Stimulated activated CD4-positive, alpha-beta T cell treated with anti-CD3 and anti-CD28 coated beads, Interleukin-12 subunit alpha, Interleukin-12 subunit beta, amount 100 ng/mL, for 48 hours (primary cell): ENCODE results near the gene GNAI2.
"Not testable (repeated sequence)": the region's sequence is repeated elsewhere in the genome, so short reads cannot be mapped to it uniquely, and the experiment has no call there.

Experiments
- DNase-seq, 3 donors: peaks; one replicate each; pipeline ENCODE4 v3.0.0-alpha.2; 2020; ENCODE audit warnings: low read depth in 2 of 3, low spot score in 1 of 3

Gene GNAI2

GRCh38 chr3:50263478-50264382 is 27.7 kb downstream of the GNAI2 start:
- no peak for DNase-seq

DNA sequence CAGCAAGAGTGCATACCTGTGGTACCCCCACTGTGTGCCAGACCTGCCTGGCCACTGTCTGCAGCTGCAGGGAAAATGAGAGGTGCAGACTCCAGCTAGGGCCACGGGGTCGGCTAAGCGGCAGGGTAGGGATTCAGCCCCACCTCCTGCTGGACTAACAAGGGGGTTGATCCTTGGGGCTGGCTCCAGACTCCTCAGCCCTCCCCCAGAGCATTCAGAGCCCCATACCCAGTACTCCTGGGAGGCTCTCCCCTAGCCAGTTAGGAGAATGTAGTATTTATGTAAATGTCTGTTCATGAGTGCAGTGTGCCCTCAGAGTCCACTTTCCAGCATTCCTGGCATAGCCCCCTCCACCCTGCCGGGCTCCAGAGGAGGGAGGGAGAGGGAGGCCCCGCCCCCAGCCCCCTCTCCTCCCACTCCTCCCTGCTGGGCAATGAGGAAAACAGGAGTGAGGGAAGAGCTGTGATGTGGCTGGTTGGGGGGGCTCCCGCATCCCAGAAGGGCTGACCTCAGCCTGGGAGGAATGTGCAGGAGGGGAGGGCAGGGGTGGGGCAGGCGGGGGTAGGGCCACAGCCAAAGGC is 28.5 kb downstream of the GNAI2 start:
- DNase-seq, result no peak

DNA sequence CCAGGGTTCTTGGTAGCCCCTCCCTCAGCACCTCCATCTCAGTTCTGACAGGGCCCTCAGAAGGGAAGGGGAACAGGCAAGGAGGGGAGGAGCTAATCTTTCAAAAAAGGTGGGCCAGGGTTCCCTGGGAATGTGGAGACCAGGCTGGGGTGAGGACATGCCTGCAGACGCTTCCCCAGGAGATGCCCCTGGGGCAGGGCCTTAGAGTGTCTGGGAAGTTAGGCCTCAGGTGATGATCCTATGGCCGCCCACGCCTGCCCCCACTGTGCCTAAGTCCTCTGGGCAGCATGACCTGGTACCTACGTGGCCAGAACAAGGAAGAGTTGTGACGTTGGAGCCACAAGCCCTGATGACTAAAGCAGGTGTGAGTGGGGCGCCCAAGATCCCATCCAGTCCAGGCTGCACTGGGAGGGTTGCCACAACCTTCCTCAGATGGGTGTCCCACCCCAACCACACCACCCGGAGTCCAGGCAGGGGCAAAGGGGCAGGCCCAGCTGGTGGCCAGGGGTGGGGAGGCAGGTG is 29.0 kb downstream of the GNAI2 start:
- DNase-seq, result no peak

- no peak for DNase-seq
These were observed 29.6 kb downstream of the GNAI2 start for GRCh38 chr3:50265571-50265970.

DNA sequence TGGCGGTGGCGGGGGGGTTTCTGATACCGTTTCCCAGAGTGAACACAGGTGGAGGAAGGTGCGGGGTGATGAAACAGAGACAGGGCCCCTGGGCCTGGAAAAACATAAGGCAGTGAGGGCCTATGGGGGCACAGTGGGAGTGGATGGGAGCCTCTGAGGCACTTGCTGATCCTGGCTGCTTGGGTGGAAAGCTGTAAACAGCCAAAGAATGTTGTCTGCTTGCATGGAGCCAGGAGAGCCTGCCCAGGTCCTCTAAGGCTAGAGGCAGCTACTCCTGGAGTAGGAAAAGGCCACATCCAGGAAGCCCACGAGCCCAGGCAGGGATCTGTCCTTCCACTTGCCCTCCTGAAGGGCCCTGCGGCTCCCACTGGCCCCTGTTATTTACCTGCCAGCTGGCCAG is 30.0 kb downstream of the GNAI2 start:
- no peak for DNase-seq

DNA sequence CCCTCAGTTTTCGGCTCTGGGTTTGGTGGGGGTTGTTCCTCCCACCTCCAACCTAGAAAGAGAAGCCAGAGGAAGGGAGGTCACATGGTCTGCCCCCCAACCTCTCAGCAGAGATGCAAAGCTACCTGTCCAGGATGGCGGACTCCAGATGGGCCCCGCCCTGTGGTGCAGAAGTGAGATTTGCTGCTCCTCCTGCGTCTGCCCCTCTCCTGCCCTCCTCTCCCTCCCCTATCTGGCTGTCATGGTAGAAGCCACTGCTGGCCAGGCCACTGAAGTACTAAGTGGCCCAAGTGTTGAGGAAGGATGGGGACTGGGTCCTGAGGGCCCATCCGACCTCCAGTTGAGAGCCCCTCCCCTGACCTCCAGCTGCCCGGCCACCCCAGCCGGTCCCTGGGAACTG is 30.8 kb downstream of the GNAI2 start:
- DNase-seq, result no peak

- no peak for DNase-seq
These were observed 31.4 kb downstream of the GNAI2 start for GRCh38 chr3:50267280-50267913.

- DNase-seq, result no peak
These were observed 32.3 kb downstream of the GNAI2 start for GRCh38 chr3:50268276-50268675.

- no peak for DNase-seq
These were observed 32.9 kb downstream of the GNAI2 start, which contains the start of gene SEMA3B for GRCh38 chr3:50268703-50269451. SEMA3B (plus strand) TSS chr3:50269147; CDS start chr3:50269241, 94 bp downstream.

GRCh38 chr3:50269460-50269859 is 33.5 kb downstream of the GNAI2 start:
- no peak for DNase-seq

DNA sequence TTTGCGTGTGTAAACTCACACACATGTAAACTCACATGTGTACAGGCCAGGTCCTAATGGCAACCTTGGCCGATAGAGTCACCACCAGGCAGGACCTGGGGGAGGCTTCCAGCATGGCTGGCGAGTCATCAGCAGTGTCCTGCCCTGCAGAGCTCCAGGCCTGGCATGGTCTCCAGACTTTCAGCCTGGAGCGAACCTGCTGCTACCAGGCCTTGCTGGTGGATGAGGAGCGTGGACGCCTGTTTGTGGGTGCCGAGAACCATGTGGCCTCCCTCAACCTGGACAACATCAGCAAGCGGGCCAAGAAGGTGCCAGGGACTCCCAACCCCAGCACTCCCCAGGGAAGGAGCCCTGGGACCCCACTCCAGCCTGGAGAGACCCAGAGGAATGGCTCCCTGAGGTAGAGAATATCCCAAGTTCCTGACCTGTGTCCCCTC is 34.0 kb downstream of the GNAI2 start:
- DNase-seq, result no peak

DNA sequence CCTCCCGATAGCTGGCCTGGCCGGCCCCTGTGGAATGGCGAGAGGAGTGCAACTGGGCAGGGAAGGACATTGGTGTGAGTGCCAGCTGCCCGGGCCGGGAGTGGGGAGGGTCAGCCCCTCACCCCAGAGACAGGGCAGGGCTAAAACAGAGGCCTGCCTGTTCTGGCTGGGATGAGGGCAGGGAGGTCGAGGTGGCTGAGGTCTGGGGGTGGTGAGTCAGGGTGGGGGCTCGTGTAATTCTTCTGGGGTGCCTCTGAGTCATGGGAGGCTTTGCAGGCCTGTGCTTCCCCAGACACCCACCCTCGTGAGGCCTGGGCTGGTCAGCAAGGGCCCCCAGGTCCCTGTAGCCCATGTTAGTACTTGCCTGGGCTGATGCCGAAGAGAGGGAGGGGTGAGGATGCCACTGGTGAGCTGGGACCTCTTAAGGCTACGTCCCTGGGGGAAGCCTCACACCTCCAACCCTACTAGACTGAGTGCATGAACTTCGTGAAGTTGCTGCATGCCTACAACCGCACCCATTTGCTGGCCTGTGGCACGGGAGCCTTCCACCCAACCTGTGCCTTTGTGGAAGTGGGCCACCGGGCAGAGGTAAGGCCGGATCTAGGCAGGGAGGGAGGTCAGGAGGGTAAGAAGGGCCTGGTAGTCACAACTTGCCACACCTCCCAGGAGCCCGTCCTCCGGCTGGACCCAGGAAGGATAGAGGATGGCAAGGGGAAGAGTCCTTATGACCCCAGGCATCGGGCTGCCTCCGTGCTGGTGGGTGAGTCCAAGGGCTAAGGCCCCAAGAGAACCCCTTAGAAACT is 34.6 kb downstream of the GNAI2 start:
- no peak for DNase-seq

- no peak for DNase-seq
These were observed 35.4 kb downstream of the GNAI2 start for GRCh38 chr3:50271314-50271936.

GRCh38 chr3:50272538-50272910 is 36.5 kb downstream of the GNAI2 start:
- DNase-seq, result not testable (repeated sequence)

DNA sequence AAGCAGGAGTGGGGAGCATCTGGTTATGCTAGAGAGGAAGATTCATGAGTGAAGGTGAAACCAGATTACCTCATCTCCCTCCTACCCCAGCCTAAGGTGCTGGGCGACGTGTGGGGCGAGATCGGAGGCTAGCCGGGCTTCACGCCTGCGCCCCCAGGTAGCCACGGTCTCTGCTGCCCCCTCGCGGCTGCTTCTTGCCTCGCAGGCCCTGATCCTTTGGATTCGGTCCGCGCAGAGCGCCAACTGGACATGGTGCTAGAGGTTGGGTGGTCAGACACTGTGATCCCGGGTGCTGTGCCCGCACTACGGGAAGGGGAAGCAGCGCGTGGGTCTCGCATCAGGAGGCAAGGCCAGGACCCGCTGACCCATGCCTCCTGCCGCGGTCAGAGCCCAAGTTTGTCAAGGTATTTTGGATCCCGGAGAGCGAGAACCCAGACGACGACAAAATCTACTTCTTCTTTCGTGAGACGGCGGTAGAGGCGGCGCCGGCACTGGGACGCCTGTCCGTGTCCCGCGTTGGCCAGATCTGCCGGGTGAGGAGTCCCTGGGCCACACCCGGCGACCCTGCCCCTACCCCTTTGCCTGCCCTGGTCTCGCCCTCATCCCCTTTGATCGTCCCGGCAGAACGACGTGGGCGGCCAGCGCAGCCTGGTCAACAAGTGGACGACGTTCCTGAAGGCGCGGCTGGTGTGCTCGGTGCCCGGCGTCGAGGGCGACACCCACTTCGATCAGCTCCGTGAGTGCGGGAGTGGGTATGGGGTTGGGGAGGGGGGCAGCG is 37.1 kb downstream of the GNAI2 start:
- peak; percentile 82 to 96 (median 86) for DNase-seq

DNA sequence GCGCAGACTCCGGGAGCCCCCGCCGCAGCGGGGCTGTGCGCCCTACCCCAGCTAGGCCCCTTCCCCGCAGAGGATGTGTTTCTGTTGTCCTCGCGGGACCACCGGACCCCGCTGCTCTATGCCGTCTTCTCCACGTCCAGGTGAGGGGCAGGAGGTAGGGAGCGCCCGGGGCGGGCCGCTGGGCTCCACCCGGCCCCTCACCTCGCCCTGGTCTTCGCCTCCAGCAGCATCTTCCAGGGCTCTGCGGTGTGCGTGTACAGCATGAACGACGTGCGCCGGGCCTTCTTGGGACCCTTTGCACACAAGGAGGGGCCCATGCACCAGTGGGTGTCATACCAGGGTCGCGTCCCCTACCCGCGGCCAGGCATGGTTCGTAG is 37.7 kb downstream of the GNAI2 start:
- no peak for DNase-seq

DNA sequence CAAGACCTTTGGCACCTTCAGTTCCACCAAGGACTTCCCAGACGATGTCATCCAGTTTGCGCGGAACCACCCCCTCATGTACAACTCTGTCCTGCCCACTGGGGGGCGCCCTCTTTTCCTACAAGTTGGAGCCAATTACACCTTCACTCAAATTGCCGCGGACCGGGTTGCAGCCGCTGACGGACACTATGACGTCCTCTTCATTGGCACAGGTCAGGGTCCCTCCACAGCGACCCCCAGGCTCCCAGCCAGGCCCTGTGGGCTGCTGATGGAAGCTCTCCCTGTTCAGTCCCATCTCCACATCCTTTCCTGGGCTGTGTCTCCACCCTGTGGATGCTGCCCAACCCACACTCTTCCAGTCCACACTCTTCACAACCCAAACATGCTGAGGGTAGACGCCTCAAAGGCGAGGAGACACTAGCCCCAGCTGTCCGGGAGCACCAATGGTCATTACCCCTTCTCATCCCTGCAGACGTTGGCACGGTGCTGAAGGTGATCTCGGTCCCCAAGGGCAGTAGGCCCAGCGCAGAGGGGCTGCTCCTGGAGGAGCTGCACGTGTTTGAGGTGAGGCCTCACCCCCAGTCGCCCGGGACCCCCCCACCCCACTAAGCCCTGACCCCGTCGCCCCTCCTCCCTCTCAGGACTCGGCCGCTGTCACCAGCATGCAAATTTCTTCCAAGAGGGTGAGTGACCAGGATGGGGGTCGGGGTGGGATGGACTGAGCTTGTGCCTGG is 38.5 kb downstream of the GNAI2 start:
- peak; percentile 67 to 72 (median 70) for DNase-seq
